HCT116 (cell line): ENCODE data around the gene MST1R. TPM values are rescaled to one million over a fixed set of nuclear protein-coding genes. Genes with fewer than 3 reads are reported as not detected.

ENCODE experiments used
- ATAC-seq: fragments of 200-7000 bp; cut with Tn5 transposase; 2 replicates; pipeline ENCODE4 v1.9.1; 2020; ENCODE audit warnings: mild to moderate bottlenecking, moderate library complexity
- BruUV-seq: library from RNA; stranded (reverse); fragments of 400-500 nt; replicated peaks from 2 replicates; lab custom pipeline; 2021; lab: Mats Ljungman, UMichigan
- CTCF ChIA-PET: fragments of 300-600 bp; sonication (Branson Sonifier 250); formaldehyde crosslinking; loops from one replicate; lab custom pipeline; 2021; ENCODE audit warnings: antibody characterized with exemption; lab: Charles Lee
- POLR2A ChIA-PET: fragments of 300-600, 350-600 bp; sonication (Branson Sonifier 250); formaldehyde crosslinking; loops from one replicate; lab custom pipeline; 2021; ENCODE audit warnings: antibody characterized with exemption; lab: Charles Lee
- RAD21 ChIA-PET, 2 experiments: fragments of 300-600 bp; sonication (Branson Sonifier 250); formaldehyde crosslinking; loops; one replicate each; lab custom pipeline; 2023; ENCODE audit warnings: low total read pairs in 2 of 2; ENCODE audit not compliant: uncharacterized antibody in 2 of 2, unreplicated experiment in 2 of 2, low non-redundant PET in 1 of 2; lab: Charles Lee
- DNase-seq: peaks from one replicate; pipeline ENCODE4 v3.0.0-alpha.2; 2010; ENCODE audit warnings: low read depth, low spot score
- H2AFZ ChIP-seq: fragments of 200-600 bp; shearing (Covaris generic), sonication (generic); 2 replicates; pipeline ENCODE4 v1.6.1; 2017; ENCODE audit warnings: low read depth, mixed run types, mixed read lengths, antibody characterized with exemption, low read length; ENCODE audit not compliant: poor library complexity, severe bottlenecking
- H3K27ac ChIP-seq: 2 replicates; pipeline ENCODE4 v1.5.1; 2012; ENCODE audit warnings: low read depth, low read length
- H3K27me3 ChIP-seq: fragments of 200-600 bp; sonication (generic); 2 replicates; pipeline ENCODE4 v1.6.1; 2016; ENCODE audit warnings: mixed run types, low read length, mixed read lengths; ENCODE audit not compliant: insufficient read depth
- H3K36me3 ChIP-seq, 2 experiments: fragments of 200-500 bp in 1 of 2; fragments of 200-600 bp in 1 of 2; sonication (Bioruptor generic) in 1 of 2; sonication (generic) in 1 of 2; 2 replicates each; pipeline versions ENCODE4 v1.5.1 to v1.6.1; 2014 to 2016; ENCODE audit warnings: low read length in 2 of 2, inconsistent platforms in 1 of 2, mixed read lengths in 1 of 2, mixed run types in 1 of 2; ENCODE audit not compliant: insufficient read depth in 2 of 2, control insufficient read depth in 1 of 2
- H3K4me1 ChIP-seq, 2 experiments: fragments of 200-600 bp in 1 of 2; sonication (generic) in 1 of 2; 2 replicates each; pipeline versions ENCODE4 v1.5.1 to v1.6.1; 2012 to 2017; ENCODE audit warnings: low read length in 2 of 2, inconsistent platforms in 1 of 2, mild to moderate bottlenecking in 1 of 2, mixed read lengths in 1 of 2, mixed run types in 1 of 2, moderate library complexity in 1 of 2; ENCODE audit not compliant: insufficient read depth in 2 of 2, control insufficient read depth in 1 of 2
- H3K4me2 ChIP-seq: fragments of 200-600 bp; sonication (generic); 2 replicates; pipeline ENCODE4 v1.6.1; 2017; ENCODE audit warnings: mixed run types, low read length, mixed read lengths
- H3K4me3 ChIP-seq, 2 experiments: fragments of 200-600 bp in 1 of 2; sonication (generic) in 1 of 2; replicated peaks in 1 of 2; 2 replicates each; pipeline ENCODE4 v1.5.1; 2011 to 2016; ENCODE audit warnings: low read length in 2 of 2, control low read depth in 1 of 2, low read depth in 1 of 2, mild to moderate bottlenecking in 1 of 2, mixed read lengths in 1 of 2, mixed run types in 1 of 2
- H3K79me2 ChIP-seq: fragments of 200-600 bp; sonication (generic); 2 replicates; pipeline ENCODE4 v1.6.1; 2017; ENCODE audit warnings: mild to moderate bottlenecking, mixed run types, low read length, moderate library complexity, mixed read lengths; ENCODE audit not compliant: insufficient read depth
- H3K9ac ChIP-seq: fragments of 200-600 bp; sonication (generic); 2 replicates; pipeline ENCODE4 v1.6.1; 2016; ENCODE audit warnings: low read length, mixed read lengths
- H3K9me2 ChIP-seq: fragments of 200-600 bp; sonication (generic), shearing (Covaris generic); 2 replicates; pipeline ENCODE4 v1.6.1; 2017; ENCODE audit warnings: mixed run types, mild to moderate bottlenecking, moderate library complexity; ENCODE audit not compliant: insufficient read depth
- H3K9me3 ChIP-seq, 2 experiments: fragments of 200-500 bp in 1 of 2; fragments of 200-600 bp in 1 of 2; sonication (Bioruptor generic) in 1 of 2; sonication (generic) in 1 of 2; 2 replicates each; pipeline ENCODE4 v1.6.1; 2014 to 2017; ENCODE audit warnings: low read length in 2 of 2, mixed read lengths in 2 of 2, inconsistent platforms in 1 of 2, low read depth in 1 of 2, mild to moderate bottlenecking in 1 of 2, mixed run types in 1 of 2, moderate library complexity in 1 of 2; ENCODE audit not compliant: control insufficient read depth in 1 of 2, insufficient read depth in 1 of 2
- H4K20me1 ChIP-seq: fragments of 200-600 bp; sonication (generic), shearing (Covaris generic); 2 replicates; pipeline ENCODE4 v1.6.1; 2017; ENCODE audit warnings: mixed run types, mild to moderate bottlenecking, moderate library complexity; ENCODE audit not compliant: insufficient read depth
- CBX3 ChIP-seq: IDR thresholded peaks from 2 replicates; pipeline ENCODE4 v1.6.1; 2012; ENCODE audit warnings: low read depth
- CEBPB ChIP-seq: IDR thresholded peaks from 2 replicates; pipeline ENCODE4 v1.6.1; 2012; ENCODE audit warnings: low read depth
- CTCF ChIP-seq, 3 experiments: fragments of 200-600 bp in 1 of 3; sonication (generic) in 1 of 3; IDR thresholded peaks in 2 of 3; conservative IDR thresholded peaks in 1 of 3; 2 replicates each; pipeline ENCODE4 v1.5.1; 2012 to 2017; ENCODE audit warnings: low read depth in 2 of 3, low read length in 2 of 3, antibody characterized with exemption in 1 of 3, borderline replicate concordance in 1 of 3, control low read depth in 1 of 3, mild to moderate bottlenecking in 1 of 3, mixed read lengths in 1 of 3, mixed run types in 1 of 3, moderate library complexity in 1 of 3; ENCODE audit not compliant: insufficient read depth in 1 of 3
- EGR1 ChIP-seq: IDR thresholded peaks from 2 replicates; pipeline ENCODE4 v1.6.1; 2012; ENCODE audit warnings: low read depth
- RAD21 ChIP-seq: IDR thresholded peaks from 2 replicates; pipeline ENCODE4 v1.6.1; 2012; ENCODE audit warnings: low read depth, mild to moderate bottlenecking
- SP1 ChIP-seq: IDR thresholded peaks from 2 replicates; pipeline ENCODE4 v1.6.1; 2012; ENCODE audit warnings: low read depth
- ZBTB33 ChIP-seq: IDR thresholded peaks from 2 replicates; pipeline ENCODE4 v1.6.1; 2011; ENCODE audit warnings: mild to moderate bottlenecking, low read length, moderate library complexity; ENCODE audit not compliant: insufficient replicate concordance; ENCODE audit errors: extremely low read depth
- intact Hi-C: fragments of 100-400 bp; cut with micrococcal nuclease; formaldehyde crosslinking; loops from 2 replicates; pipeline ENCODE4 v1.10.0; 2022
- total RNA-seq: library from RNA; stranded (reverse); gene quantifications from one replicate; pipeline ENCODE4 v1.2.1, GENCODE V29; 2021; ENCODE audit not compliant: unreplicated experiment

The MST1R gene
- total RNA-seq, 1 experiment from 2014 or later: 113 TPM

DNA sequence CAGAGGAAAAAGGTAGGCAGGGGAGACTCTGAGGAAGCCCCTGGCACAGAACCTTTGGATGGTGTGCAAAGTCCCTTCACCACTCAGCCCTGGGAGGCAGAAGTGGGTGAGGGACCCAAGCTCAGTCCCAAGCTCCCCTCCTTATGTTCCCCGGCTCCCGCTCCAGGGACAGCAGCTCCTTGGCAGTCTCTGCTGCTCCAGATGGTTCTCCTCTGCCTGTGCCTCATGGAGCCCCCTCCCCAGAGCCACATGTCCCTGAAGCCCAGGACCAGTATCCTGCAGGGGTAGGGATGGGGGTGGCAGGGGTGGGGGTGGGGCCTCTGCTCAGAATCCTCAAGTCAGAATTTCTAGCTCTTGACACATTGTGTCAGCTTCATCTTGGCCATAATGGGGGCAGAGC lies 26.0 kb downstream of the MST1R start:
- TF ChIP-seq EGR1 (no peak), SP1 (no peak), CBX3 (no peak), CTCF (IDR thresholded peaks at IDR 0.05 in 2 of 3, conservative IDR thresholded peaks at IDR 0.05 in 1 of 3; ENCODE audit: borderline replicate concordance in 1 of 3, insufficient read depth in 1 of 3, low read depth in 2 of 3, low read length in 2 of 3) (no peak), RAD21 (no peak), ZBTB33 (no peak), CEBPB (no peak)
- no TSS peak for BruUV-seq
- ChIA-PET CTCF (no interaction called here), POLR2A (interaction anchor here (8.4 kb wide), 1 partner anchor 23 kb away, joined by 43 read pairs; the partner anchor contains the start of gene MST1R), RAD21 (interaction anchor here in 1 of 2 experiments (0.7 kb wide), 2 partner anchors 35 to 70 kb away, joined by 3 to 5 read pairs; no protein-coding TSS in a partner anchor)
- intact Hi-C loops: no loop called here
- H3K27ac ChIP-seq: no peak overlapping the region
- no peaks in the 10 kb centered on the region for H3K79me2 ChIP-seq
- no peaks in the 10 kb centered on the region for H3K27me3 ChIP-seq
- no peaks in the 10 kb centered on the region for H3K9me3 ChIP-seq
- no peaks in the 10 kb centered on the region for H4K20me1 ChIP-seq
- no peak overlapping the region for H3K4me2 ChIP-seq
- H3K4me3 ChIP-seq: no peak overlapping the region
- no peak overlapping the region for H2AFZ ChIP-seq
- DNase-seq: no peak
- no peaks in the 10 kb centered on the region for H3K9me2 ChIP-seq
- peaks cover 0 to 6% of the 10 kb centered on the region in 2 experiments; a peak in 1 of 4 replicates for H3K4me1 ChIP-seq
- H3K36me3 ChIP-seq: no peaks in the 10 kb centered on the region
- H3K9ac ChIP-seq: no peak overlapping the region
- no peak for ATAC-seq
